ENCODE measurements around the gene C13orf42. TPM values are rescaled to one million over a fixed set of nuclear protein-coding genes. Genes with fewer than 3 reads are reported as not detected.

The C13orf42 gene
- total RNA-seq, 1 donor from 2014 or later: not detected

- DNase-seq (ENCODE audit: extremely low spot score, unreplicated experiment): peak; percentile 49
- Mint-ChIP-seq H3K27me3 (no peaks in the 10 kb centered on the region), H3K4me3 (no peak overlapping the region), H3K9me3 (peaks cover 3% of the 10 kb centered on the region), H3K27ac (no peak overlapping the region), H3K4me1 (ENCODE audit: unreplicated experiment) (peaks cover 11% of the 10 kb centered on the region), H3K36me3 (no peaks in the 10 kb centered on the region)
- TF ChIP-seq CTCF (conservative IDR thresholded peaks at IDR 0.05): no peak
Measured at GRCh38 chr13:51136276-51136980, 25.4 kb upstream of the C13orf42 start.

GRCh38 chr13:51134763-51135365 is 23.8 kb upstream of the C13orf42 start:
- no peak for TF ChIP-seq CTCF (conservative IDR thresholded peaks at IDR 0.05)
- Mint-ChIP-seq H3K27ac (no peak overlapping the region), H3K36me3 (no peaks in the 10 kb centered on the region), H3K9me3 (peaks cover 7% of the 10 kb centered on the region), H3K4me1 (ENCODE audit: unreplicated experiment) (peaks cover 11% of the 10 kb centered on the region), H3K4me3 (no peak overlapping the region), H3K27me3 (no peaks in the 10 kb centered on the region)
- peak; percentile 62 for DNase-seq (ENCODE audit: extremely low spot score, unreplicated experiment)

GRCh38 chr13:51130348-51130747 is 19.3 kb upstream of the C13orf42 start:
- Mint-ChIP-seq H3K4me3 (no peak overlapping the region), H3K36me3 (no peaks in the 10 kb centered on the region), H3K27ac (no peak overlapping the region), H3K9me3 (peaks cover 12% of the 10 kb centered on the region), H3K4me1 (ENCODE audit: unreplicated experiment) (peaks cover 4% of the 10 kb centered on the region), H3K27me3 (peaks cover 4% of the 10 kb centered on the region)
- no peak for TF ChIP-seq CTCF (conservative IDR thresholded peaks at IDR 0.05)
- DNase-seq (ENCODE audit: extremely low spot score, unreplicated experiment): no peak

GRCh38 chr13:51125495-51126226 is 14.6 kb upstream of the C13orf42 start:
- no peak for DNase-seq (ENCODE audit: extremely low spot score, unreplicated experiment)
- H3K4me1 Mint-ChIP-seq (ENCODE audit: unreplicated experiment): peaks cover 17% of the 10 kb centered on the region
- H3K9me3 Mint-ChIP-seq: peaks cover 8% of the 10 kb centered on the region
- peak; percentile 88 for TF ChIP-seq CTCF (conservative IDR thresholded peaks at IDR 0.05)
- no peaks in the 10 kb centered on the region for H3K36me3 Mint-ChIP-seq
- H3K27ac Mint-ChIP-seq: peak overlapping the region; percentile 8
- no peak overlapping the region for H3K4me3 Mint-ChIP-seq
- H3K27me3 Mint-ChIP-seq: peaks cover 8% of the 10 kb centered on the region

GRCh38 chr13:51122868-51123566 is 11.9 kb upstream of the C13orf42 start:
- Mint-ChIP-seq H3K27me3 (peaks cover 8% of the 10 kb centered on the region), H3K9me3 (no peaks in the 10 kb centered on the region), H3K36me3 (no peaks in the 10 kb centered on the region), H3K4me3 (peak overlapping the region; percentile 9), H3K27ac (no peak overlapping the region), H3K4me1 (ENCODE audit: unreplicated experiment) (peaks cover 17% of the 10 kb centered on the region)
- no peak for TF ChIP-seq CTCF (conservative IDR thresholded peaks at IDR 0.05)
- peak; percentile 13 for DNase-seq (ENCODE audit: extremely low spot score, unreplicated experiment)
